Activated CD4-positive, alpha-beta T cell treated with anti-CD3 and anti-CD28 coated beads, Interleukin-2, amount 10 ng/mL, durations not matched to agents 24 days and 14 days (primary cell): Measurements from ENCODE around the gene SLC43A1. TPM values are rescaled to one million over a fixed set of nuclear protein-coding genes. Genes with fewer than 3 reads are reported as not detected.

Experiments used
- DNase-seq: peaks from one replicate; pipeline ENCODE4 v3.0.0; 2022
- H3K27ac Mint-ChIP-seq: one replicate; pipeline ENCODE4 v1.8.0; 2022; ENCODE audit warnings: mild to moderate bottlenecking, mixed read lengths
- H3K27me3 Mint-ChIP-seq: one replicate; pipeline ENCODE4 v1.8.0; 2022; ENCODE audit warnings: mixed read lengths
- H3K36me3 Mint-ChIP-seq: one replicate; pipeline ENCODE4 v1.8.0; 2022; ENCODE audit warnings: low read depth, mild to moderate bottlenecking, mixed read lengths
- H3K4me1 Mint-ChIP-seq: one replicate; pipeline ENCODE4 v1.8.0; 2021; ENCODE audit warnings: mixed read lengths
- H3K4me3 Mint-ChIP-seq: one replicate; pipeline ENCODE4 v1.8.0; 2022; ENCODE audit warnings: mild to moderate bottlenecking, moderate library complexity, mixed read lengths
- H3K9me3 Mint-ChIP-seq: one replicate; pipeline ENCODE4 v1.8.0; 2021; ENCODE audit warnings: mixed read lengths
- intact Hi-C: fragments of 100-400 bp; cut with micrococcal nuclease; formaldehyde crosslinking; loops from one replicate; pipeline ENCODE4 v1.15.1; 2023
- total RNA-seq: library from RNA; stranded (reverse); gene quantifications from 2 replicates; pipeline ENCODE4 v1.2.3, GENCODE V29; 2022

Gene SLC43A1
- total RNA-seq, 1 donor from 2014 or later: 35.8 TPM

DNA sequence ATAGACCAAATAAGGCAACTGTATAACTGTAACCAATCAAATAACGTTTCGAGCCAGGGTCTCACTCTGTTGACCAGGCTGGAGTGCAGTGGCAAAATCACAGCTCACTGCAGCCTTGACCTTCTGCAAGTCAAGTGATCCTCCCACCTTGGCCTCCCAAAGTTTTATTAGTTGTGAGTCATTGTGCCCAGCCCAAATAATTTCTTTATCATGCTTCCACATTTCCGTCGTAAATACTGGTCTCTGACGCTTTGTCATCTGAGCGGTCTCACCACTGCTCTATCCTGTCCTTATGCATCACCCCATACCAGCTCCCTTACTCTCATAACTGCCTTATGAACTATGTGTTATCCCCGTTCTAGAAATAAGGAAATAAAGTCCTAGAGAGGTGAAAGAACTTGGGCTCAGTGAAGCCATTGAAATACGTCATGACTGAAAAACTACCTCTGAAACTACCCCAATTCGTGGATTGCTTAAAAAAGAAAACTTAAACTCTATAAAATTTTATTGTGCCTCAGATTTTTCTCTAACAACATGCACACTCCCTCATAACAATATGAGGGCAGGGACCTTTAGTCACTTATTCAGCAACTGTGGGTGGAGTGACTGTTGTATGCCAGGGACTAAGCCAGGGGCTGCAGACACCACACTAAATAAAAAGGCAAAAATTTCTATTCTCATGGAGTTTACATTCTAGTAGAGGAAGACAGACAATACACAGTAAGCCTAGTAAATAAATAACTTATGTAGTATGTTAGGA lies 71.0 kb downstream of the SLC43A1 start:
- Mint-ChIP-seq H3K4me1 (peaks cover 3% of the 10 kb centered on the region), H3K36me3 (no peaks in the 10 kb centered on the region), H3K4me3 (no peak overlapping the region), H3K27ac (no peak overlapping the region), H3K27me3 (peaks cover 16% of the 10 kb centered on the region), H3K9me3 (no peaks in the 10 kb centered on the region)
- intact Hi-C loops: no loop called here
- DNase-seq: no peak

DNA sequence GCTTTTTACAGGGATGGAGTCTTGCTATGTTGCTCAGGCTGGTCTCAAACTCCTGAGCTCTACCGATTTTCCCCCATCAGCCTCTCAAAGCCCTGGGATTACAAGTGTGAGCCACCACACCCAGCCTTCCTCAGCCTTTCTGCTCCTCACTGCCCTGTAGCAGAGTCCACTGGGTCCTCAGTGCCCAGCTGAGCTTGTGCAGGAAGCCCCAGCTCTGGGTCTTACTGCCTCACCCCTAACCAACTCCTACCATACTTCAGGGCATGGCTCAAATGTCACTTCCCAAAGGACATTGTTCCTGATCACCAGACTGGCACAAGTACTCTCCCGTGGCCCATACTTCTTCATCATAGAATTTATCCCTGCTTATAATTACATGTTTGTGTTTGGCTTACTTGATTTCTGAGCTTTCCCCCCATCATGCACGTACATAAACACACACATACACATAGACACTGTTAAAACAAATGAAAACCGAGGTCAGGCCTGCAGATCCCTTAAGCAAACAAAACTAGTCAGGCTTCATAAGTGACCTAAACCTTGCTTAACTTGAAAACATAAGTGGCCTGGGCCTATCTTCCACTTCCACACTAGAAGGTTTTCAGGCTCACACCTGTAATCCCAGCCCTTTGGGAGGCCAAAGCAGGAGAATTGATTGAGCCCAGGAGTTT lies 74.6 kb downstream of the SLC43A1 start:
- no peaks in the 10 kb centered on the region for H3K9me3 Mint-ChIP-seq
- H3K4me1 Mint-ChIP-seq: no peaks in the 10 kb centered on the region
- no peak overlapping the region for H3K4me3 Mint-ChIP-seq
- H3K36me3 Mint-ChIP-seq: no peaks in the 10 kb centered on the region
- H3K27ac Mint-ChIP-seq: no peak overlapping the region
- intact Hi-C loops: no loop called here
- H3K27me3 Mint-ChIP-seq: peaks cover 5% of the 10 kb centered on the region
- no peak for DNase-seq

DNA sequence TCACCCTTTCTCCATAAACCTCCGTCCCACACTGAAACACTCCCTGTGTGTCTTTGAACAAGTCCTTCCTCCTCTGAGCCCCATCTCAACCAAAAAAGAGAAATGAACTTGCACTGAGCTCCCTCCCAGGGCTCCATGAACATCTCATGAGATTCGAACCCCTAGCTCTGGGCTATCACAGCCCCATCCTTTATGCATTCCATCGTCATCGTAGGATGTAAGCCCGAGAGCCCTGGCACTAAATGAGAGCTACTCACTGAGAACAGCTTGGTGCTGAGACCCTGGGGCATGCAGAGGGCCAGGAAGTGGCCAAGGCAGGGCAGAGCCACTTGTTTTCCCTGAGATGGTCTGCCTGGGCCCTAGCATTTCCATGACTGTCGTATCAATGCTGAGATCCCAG lies 75.7 kb downstream of the SLC43A1 start:
- Mint-ChIP-seq H3K27ac (no peak overlapping the region), H3K36me3 (no peaks in the 10 kb centered on the region), H3K9me3 (no peaks in the 10 kb centered on the region), H3K4me3 (no peak overlapping the region), H3K4me1 (no peaks in the 10 kb centered on the region), H3K27me3 (peaks cover 6% of the 10 kb centered on the region)
- no peak for DNase-seq
- intact Hi-C loops: no loop called here

DNA sequence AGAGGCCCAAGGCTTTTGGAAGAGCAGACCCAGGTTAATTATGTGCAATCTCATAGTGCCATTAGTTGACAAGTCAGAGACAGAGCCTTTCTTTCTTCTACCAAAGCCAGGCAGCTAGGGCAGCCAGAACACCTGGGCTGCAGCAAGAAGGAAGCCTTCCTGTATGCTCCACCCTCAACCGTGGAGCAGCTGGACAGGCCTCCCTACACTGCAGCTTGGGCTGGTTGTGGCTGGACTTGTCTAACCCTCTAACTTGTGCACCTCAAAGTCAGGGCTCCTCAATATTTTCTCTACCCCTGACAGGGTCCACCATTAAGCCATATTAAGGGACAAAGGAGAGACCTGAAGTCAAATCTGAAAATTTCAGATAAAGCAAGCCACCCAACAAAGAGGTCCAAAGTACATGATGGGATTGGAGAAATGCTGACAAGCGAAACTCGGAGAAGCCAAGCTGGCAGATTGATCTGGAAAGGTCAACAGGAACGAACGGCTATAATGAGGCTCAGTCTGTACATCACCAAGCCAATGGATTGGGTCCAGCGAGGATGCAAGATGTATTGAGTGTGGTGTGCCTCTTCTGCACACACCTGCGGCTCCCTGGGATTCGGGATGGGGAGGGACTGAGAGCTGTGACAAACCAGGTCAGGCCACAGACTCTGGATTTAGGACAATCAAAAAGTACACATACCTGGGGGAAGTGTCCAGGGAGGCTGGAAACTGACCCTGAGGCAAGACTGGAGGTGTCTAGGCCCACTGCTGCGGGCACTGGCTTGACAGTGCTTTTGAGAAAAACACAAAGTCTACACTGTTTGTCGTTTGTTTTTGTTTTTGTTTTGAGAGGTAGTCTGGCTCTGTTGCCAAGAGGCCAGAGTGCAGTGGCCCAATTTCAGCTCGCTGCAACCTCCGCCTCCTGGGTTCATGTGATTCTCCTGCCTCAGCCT lies 76.9 kb downstream of the SLC43A1 start:
- H3K36me3 Mint-ChIP-seq: no peaks in the 10 kb centered on the region
- no peaks in the 10 kb centered on the region for H3K9me3 Mint-ChIP-seq
- no peak for DNase-seq
- peaks cover 10% of the 10 kb centered on the region for H3K27me3 Mint-ChIP-seq
- intact Hi-C loops: no loop called here
- no peak overlapping the region for H3K27ac Mint-ChIP-seq
- H3K4me1 Mint-ChIP-seq: no peaks in the 10 kb centered on the region
- H3K4me3 Mint-ChIP-seq: no peak overlapping the region

DNA sequence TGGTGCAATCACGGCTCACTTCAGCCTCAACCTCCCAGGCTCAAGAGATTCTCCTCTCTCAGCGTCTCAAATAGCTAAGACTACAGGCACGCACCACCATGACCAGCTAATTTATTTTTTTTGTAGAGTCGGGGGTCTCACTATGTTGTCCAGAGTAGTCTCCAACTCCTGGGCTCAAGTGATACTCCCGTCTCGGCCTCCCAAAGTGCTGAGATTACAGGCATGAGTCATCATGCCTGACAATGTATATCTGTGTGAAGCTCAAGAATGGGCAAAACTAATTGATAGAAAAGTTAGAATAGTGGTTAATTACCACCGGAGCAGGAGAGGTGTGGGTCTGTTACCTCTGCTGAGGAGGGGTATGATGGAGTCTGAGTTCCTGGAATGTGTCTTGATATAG lies 79.5 kb downstream of the SLC43A1 start:
- Mint-ChIP-seq H3K27me3 (peaks cover 10% of the 10 kb centered on the region), H3K27ac (no peak overlapping the region)

DNA sequence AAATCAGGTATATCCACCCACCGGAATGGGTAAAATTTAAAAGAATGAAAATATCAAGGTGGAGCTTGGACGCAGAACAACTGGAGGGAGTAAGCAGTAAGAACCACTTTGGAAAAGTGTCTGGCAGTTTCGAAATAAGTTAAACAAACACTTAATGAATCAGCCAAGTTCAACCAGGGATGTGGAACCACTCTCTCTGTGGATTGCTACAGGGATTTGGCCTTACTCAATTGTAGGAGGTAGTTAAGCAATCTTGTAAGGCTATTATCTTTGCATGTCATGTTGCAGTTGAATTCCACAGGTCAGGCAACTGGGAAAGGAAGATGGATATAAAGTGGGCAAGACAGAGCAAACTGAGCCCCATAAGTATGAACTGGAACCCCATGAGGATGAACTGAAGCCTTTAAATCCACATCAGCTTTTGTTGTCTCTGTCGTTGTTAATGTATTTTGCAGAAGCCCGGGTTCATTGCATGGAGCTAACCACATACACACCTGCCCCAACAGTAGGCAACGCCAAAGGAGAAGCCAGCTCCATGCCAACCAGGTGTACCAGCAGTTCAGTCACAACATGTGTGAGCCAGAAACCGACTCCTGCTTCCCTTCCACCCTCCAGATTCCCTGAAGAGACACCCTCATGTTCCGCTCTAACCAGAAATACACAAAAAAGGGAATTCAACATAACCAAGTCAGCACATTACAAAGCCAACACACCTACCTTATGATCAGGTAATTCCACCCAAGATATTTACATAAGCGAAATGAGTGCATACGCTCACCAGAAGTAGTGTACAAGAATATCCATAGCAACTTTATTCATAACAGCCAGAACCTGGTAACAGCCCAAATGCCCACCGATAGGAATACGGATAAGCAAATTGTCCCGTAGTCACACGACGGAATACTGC lies 80.6 kb downstream of the SLC43A1 start:
- H3K9me3 Mint-ChIP-seq: no peaks in the 10 kb centered on the region
- H3K27me3 Mint-ChIP-seq: peaks cover 10% of the 10 kb centered on the region
- H3K4me3 Mint-ChIP-seq: no peak overlapping the region
- no peak for DNase-seq
- H3K4me1 Mint-ChIP-seq: peaks cover 12% of the 10 kb centered on the region
- H3K27ac Mint-ChIP-seq: no peak overlapping the region
- H3K36me3 Mint-ChIP-seq: no peaks in the 10 kb centered on the region
- intact Hi-C loops: no loop called here

More for the DNA sequence above, 79.5 kb downstream of the SLC43A1 start:
- no peaks in the 10 kb centered on the region for H3K9me3 Mint-ChIP-seq
- intact Hi-C loops: no loop called here
- H3K36me3 Mint-ChIP-seq: no peaks in the 10 kb centered on the region
- DNase-seq: no peak
- H3K4me3 Mint-ChIP-seq: no peak overlapping the region
- H3K4me1 Mint-ChIP-seq: peaks cover 12% of the 10 kb centered on the region

Other genes with a start within 250 kb of the SLC43A1 start
- gene TNKS1BP1, start 190.8 kb downstream of the SLC43A1 start, total RNA-seq: 23.7 and 24.2 TPM in 2 replicates
- 253 and 256 TPM in 2 replicates for gene SSRP1, start 179.8 kb downstream of the SLC43A1 start, total RNA-seq
- gene P2RX3, start 177.3 kb downstream of the SLC43A1 start, total RNA-seq: not detected in 2 replicates
- gene PRG3, start 134.6 kb downstream of the SLC43A1 start, total RNA-seq: not detected in 2 replicates
- 0.35 and 0.38 TPM in 2 replicates for gene PRG2, start 125.1 kb downstream of the SLC43A1 start, total RNA-seq
- gene SLC43A3, start 88.6 kb downstream of the SLC43A1 start, total RNA-seq: 255 and 261 TPM in 2 replicates
- 0.23 and 0.26 TPM in 2 replicates for gene RTN4RL2, start 55.2 kb downstream of the SLC43A1 start, total RNA-seq
- 108 and 112 TPM in 2 replicates for gene TIMM10, start 15.1 kb upstream of the SLC43A1 start, total RNA-seq
- gene SMTNL1, start 21.9 kb upstream of the SLC43A1 start, total RNA-seq: not detected in 2 replicates
- 151 and 157 TPM in 2 replicates for gene UBE2L6, start 52.0 kb upstream of the SLC43A1 start, total RNA-seq
- gene SERPING1, start 82.0 kb upstream of the SLC43A1 start, total RNA-seq: 0.14 and 0.28 TPM in 2 replicates
- gene YPEL4, start 134.2 kb upstream of the SLC43A1 start, total RNA-seq: 0.40 and 0.47 TPM in 2 replicates
- gene CLP1, start 142.1 kb upstream of the SLC43A1 start, total RNA-seq: 18.5 and 19.8 TPM in 2 replicates
- gene ZDHHC5, start 152.4 kb upstream of the SLC43A1 start, total RNA-seq: 78.4 and 80.9 TPM in 2 replicates
- 13.9 and 15.6 TPM in 2 replicates for gene MED19, start 196.5 kb upstream of the SLC43A1 start, total RNA-seq
- gene TMX2, start 196.9 kb upstream of the SLC43A1 start, total RNA-seq: 99.0 and 99.2 TPM in 2 replicates
- 211 and 216 TPM in 2 replicates for gene SELENOH, start 225.8 kb upstream of the SLC43A1 start, total RNA-seq
- not detected in 2 replicates for gene BTBD18, start 236.1 kb upstream of the SLC43A1 start, total RNA-seq
- gene CTNND1, start 246.1 kb upstream of the SLC43A1 start, total RNA-seq: 4.9 and 6.0 TPM in 2 replicates